NOMO-1 treated with DMSO at 0.1 percent for 48 hours (cell line): ENCODE measurements around the gene EHD1.
A peak's percentile ranks its signal among the peaks of the same experiment; 100 is the strongest.

Experiments
- DNase-seq: peaks from one replicate; lab custom pipeline; 2025; ENCODE audit not compliant: unreplicated experiment; lab: John Stamatoyannopoulos, UW

The EHD1 gene

DNA sequence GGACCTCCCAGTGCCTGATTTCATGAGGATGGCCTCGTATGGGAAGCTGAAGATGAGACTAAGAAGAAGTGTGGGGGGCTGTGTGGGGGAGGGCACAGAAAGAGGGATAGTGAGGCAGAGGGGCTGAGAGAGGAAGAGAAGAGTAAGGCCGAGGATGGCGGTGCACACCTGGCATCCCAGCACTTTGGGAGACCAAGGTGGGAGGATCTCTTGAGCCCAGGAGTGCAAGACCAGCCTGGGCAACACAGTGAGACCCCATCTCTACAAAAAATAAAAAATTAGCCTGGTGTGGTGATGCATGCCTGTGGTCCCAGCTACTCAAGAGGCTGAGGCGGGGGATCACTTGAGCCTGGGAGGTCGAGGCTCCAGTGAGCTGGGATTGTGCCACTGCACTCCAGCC, 13.5 kb upstream of the EHD1 start:
- DNase-seq = no peak

DNA sequence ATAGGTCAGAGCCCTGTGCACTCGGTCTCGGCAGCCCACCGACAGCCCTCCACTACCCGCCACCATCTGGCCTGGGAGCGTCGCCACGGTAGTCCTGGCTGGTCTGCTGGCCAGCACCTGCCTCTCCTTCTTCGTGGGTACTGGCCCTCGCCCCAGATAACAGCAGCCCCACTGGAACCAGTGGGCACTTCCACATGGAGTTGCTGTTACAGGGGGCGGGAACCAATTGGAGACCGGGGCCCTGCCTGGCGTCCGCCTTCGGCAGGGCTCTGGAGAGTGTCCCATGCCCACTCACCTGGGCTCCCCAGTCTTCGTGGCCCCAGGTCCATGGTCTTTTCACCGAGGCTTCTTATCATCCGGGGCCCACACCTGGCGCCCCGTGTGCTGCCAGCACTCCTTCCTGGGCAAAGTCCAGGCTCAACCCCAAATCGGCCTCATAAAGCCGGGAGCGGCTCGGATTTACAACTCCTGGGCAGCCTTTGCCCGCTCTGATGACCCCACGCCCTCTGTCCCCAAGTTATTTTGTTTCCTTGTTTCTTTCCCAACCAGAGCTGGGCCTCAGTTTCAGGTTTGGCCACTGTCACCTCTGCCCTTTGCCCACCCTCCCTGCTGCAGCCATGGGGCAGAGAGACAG, 12.9 kb upstream of the EHD1 start:
- DNase-seq = no peak

DNA sequence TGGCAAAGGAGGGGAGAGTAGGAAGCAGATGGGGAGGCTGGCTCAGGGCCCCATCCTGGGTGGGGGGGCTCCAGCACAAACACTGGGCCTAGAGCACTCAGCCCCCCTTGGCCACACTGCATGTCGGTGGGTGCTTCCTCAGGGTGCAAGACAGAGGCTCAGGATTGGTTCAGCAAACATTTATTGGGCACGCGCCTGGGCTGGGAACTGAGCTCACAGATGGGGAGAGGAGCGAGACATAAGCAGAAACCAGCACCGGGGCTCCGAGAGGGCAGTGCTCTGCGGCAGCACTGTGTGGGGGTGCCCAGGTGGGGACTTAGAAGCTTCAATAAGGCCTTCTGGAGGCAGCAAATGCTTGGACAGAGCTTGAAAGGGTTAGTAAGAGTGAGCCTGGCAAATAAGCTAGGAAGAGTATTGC, 12.1 kb upstream of the EHD1 start:
- DNase-seq = no peak

DNA sequence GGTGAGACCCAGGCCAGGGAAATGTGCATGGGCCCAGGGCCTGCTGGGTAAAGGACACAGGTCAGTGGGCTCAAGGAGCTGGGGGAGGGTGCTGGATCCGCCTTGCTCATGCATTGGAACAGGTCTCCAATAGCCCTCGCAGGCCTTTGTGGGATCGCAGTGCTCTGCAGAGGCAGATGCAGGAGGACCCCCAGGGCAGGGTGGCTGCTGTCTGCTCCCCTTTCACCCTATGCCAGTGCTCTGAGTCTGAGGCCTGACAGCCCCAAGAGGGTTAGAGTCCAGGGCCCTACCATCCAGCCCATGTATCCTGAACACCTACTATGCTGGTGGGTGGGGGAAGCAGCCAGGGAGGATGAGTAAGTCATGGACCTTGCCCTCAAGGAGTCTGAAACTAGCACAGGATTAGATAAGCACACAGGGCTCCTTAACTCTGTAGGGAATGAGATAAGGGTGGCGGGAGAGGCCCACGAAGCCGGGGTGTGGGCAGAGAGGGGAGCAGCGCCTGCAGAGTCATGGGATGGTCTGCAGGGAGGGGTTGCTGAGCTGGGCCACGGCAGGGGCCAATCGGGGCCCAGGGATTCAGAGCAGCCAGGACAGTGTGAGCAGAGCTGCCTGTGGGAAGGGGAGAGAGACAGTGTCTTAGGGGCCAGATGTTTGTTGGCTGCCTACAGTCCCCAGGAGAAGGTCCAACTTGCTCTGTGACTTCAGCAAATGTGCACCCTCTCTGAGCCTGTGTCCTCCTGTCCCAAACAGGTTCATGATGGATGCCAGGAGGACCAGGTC, 10.5 kb upstream of the EHD1 start:
- DNase-seq = no peak

DNA sequence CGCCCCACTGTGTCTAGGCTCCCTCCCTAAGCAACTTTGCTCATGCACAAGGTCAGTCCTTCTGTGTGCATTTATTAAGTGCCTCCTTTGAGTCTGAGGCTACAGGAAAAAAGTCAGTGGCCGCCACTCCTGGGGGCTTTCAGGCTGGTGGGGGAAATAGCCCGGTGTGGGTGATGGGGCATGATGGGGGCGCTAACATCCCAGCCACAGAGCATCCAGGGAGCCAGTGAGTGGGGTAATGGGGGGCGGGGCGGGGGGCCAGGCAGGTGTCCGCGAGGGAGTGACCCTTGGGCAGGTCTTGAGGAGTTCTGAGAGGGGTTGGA, 9.9 kb upstream of the EHD1 start:
- DNase-seq = no peak

DNA sequence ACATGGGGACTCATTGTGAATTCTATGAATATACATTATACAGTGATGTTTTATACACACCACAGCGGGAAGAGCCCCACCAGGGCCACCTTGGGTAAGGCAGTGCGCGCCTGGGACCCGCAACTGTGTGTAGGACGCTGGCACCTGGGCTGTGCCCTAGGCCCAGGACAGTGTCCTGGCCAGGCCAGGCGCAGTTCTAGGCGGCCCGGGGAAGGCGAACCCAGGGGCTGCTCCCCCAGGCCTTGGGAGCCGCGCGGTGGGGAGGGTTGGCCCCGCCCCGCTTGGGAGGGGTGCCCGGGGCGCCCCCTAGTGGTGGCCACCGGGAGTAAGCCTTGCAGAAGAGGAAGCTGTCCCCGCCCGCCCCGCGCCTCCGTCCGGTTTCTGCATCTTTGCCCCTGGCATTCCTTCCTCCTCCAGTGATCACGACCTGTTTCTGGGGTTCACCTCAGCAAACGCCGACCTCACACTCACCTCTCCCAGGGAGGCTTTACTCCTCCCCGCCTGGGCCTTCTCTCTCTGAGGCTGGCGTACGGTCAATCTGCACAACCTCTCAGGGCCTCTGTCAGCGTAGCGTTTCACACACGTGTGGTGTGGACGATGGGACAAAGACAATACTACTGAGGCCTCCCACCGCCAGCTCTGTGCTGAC, 9.5 kb upstream of the EHD1 start:
- peak; percentile 58 for DNase-seq

DNA sequence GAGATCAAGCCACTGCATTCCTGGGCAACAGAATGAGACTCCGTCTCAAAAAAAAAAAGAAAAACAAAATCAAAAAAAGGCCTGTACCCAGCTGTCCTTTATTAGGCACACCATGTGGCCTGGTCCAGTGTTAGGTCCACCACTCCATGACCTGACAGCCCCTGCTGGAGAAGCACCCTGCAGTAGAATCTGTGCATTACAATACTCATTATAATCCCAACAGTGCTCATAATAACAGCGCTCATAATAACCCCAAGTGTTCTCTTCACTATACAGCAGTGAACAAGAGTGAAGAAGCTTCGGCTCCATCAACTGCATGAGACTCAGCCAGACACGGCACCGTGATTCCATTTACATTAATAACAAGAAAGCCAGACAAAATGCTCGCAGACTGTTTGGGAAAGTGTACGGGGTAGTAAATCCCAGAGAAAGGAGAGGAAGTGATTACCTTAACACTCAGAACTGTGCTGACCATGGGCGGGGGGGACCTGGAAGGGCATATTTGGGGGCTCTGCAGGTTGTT, 8.9 kb upstream of the EHD1 start:
- no peak for DNase-seq

DNA sequence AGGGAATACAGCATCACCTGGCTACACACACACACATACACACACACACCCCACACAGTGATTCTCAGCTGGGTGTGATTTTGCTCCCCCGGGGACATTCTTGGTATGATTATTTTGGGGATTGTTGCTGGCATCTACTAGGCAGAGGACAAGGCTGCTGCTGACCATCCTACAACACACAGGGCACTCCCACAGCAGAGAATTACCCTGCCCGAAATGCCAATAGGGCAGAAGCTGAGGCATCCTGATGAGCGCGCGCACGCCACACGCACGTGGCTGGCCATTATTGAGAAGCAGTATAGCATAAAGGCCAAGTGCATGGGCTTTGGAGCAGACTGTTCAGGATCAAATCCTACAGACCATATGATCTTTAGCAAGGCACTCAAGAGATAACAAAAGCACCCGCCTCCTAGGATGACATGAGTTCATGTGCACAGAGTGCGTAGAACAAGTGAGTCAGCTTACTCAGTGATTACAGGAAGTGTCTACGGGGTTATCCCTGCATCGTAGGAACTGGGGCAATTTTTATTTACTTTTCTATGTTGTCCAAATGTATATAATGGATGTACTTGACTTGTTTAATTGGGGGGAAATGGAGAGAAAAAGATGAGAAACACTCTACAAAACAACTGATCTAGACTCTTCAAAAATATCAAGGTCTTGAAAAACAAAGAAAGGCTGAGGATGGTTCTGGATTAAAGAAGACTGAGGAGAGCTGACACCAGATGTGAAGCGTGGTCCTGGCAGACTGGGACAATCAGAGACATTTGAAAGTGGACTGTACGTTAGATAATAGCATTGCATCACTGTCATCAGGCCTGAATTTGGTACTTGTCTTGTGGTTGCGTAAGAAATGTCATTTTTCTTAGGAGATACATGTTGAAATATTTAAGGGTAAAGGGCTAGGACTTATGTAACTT, 7.2 kb upstream of the EHD1 start:
- DNase-seq = peak; percentile 95

DNA sequence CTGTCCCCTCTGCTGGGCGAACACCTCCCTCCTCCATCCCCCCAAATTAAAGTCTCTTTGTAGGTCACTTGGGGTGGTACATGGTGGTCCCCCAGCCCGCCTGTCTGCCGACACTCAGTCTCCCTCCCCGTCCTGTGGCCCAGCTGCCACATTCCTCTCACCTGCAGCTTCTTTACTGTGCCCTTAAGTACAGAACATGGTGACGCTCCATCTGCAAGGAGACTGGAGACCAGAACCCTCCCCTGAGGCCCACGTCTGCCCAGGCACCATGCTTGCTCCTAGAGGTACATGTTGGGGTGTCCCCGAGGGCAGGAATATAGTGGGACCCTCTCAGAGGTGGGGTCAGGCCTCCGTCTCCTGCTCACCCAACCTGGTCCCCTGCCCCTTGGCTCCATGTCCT, 5.6 kb upstream of the EHD1 start:
- DNase-seq = no peak

DNA sequence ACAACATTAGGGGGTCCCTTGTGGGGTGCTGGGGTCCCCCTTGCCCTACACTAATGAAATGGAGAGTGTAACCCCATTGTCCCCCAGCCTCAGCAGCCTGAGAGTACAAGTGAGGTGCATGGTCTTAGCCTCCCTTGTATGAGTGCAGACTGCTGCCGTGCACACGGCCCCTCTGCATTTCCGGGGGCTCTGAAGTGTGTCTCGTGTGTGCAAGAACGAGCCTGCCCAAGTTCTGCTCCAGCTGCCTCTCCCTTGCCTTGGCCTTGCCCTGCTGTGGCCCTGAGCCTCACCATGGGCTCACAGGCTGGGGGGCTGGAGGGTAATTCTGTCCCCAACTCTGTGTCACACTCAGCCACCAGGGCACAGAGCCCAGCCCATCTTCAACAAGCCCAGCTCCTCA, 5.2 kb upstream of the EHD1 start:
- DNase-seq = no peak

DNA sequence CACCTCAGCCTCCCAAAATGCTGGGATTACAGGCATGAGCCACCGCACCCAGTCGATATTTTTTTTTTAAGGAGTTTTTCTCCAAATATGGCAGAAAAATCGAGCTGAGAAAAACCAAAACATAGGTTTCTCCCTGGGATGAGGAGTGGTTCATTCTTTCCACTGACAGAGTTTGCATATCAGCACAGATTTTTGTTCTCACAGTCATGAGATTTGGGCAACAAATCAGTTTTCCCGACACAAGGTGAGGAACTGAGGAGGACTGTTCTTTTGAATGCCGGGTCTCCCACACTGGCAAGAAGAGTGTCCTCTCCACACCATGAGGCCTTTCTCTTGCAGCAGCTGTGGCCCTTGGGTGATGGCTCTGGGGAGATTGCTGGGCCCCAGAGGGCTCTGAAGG, 3.8 kb upstream of the EHD1 start:
- no peak for DNase-seq

DNA sequence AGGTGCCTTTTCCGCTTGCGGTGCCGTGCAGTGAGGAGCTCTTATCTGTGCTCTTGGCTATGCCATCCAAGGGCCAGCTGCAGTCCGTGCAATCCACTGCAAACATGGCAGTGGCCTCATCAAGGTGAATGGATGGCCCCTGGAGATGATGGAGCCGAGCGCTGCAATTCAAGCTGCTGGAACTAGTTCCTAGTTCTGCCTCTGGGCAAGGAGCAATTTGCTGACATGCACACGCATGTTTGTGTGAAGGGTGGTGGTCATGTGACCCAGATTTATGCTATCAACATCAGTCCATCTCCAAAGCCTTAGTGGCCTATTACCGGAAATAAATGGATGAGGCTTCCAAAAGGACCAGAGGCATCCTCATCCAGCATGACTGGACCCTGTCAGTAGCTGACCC, 3.1 kb upstream of the EHD1 start:
- DNase-seq = no peak

DNA sequence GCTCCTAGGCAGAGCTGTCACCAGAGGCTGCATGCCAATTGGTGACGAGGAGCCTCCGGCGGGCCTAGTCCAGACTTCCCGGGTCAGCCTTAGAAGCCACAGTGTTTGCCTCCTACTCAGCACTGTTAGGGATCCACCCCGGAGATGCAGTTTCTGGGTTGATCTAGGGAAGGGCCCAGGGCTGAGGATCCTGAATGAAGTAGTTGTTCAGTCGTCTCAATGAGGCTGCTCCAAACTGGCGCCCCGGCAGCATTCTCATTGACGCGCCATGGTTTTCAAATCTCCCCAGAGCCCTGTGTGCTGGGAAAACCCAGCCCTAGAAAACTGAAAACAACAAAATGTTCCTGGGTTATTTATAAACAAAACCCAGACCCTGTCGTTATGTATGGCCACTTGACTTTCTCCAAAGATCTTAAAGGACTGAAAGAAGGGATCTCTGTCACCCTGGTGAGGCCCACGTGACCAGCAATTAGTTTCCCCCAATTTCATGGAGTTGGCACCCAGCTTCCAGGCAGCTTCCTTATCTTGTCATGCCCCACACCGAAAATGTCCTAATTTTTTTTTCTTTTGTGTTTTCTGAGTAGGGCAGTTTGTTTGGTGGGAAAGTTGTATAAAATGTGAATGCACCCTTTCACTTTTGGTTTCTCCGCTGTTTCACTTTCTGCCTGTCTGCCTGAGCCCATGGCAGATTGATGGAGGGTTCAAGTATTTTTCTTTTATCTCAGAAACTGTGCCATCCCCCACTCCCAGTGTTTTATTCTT, 2.0 kb upstream of the EHD1 start:
- DNase-seq = peak; percentile 19

DNA sequence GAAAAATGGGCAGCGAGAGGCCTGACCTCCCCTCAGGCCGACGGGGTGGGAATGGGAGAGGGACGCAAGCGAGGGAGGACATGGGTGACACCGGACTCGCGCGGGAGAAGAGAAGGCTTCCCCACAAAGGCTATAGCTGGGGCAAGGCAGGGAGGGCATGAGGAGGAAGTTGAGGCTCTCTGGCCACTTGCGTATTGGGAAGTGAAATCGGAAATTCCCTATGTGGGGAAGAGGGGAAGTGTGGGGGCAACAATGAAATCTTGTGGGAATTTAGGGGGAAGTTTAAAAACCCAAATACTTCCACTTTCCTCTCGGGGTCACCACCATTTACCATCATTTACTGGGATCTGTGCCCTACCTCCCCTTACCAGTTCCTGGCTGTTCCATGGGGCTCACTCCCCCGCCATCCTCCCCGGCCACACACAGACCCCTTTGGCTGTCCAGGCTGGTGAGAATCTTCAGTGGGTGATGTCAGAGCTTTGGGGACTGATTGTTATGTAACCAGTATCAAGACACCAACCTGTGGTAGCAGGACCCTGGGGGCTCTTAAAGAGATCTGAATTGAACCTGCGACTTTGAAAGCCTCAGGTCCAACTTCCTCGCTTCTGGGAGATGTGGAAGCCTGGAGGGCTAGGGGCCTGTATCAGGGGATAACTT, 951 bp upstream of the EHD1 start:
- peak; percentile 31 for DNase-seq

DNA sequence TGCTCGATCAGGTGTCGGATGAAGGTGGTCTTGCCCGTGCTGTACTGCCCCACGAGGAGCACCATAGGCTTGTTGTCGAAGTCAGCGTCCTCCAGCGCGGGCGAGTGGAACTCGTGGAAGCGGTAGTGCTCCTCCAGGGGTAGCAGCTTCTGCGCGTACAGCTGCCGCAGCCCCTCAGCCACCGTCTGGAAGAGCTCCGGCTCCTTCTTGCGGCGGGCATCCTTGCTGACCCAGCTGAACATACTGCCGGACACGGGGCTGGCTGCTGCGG, 263 bp downstream of the EHD1 start:
- peak; percentile 62 for DNase-seq

DNA sequence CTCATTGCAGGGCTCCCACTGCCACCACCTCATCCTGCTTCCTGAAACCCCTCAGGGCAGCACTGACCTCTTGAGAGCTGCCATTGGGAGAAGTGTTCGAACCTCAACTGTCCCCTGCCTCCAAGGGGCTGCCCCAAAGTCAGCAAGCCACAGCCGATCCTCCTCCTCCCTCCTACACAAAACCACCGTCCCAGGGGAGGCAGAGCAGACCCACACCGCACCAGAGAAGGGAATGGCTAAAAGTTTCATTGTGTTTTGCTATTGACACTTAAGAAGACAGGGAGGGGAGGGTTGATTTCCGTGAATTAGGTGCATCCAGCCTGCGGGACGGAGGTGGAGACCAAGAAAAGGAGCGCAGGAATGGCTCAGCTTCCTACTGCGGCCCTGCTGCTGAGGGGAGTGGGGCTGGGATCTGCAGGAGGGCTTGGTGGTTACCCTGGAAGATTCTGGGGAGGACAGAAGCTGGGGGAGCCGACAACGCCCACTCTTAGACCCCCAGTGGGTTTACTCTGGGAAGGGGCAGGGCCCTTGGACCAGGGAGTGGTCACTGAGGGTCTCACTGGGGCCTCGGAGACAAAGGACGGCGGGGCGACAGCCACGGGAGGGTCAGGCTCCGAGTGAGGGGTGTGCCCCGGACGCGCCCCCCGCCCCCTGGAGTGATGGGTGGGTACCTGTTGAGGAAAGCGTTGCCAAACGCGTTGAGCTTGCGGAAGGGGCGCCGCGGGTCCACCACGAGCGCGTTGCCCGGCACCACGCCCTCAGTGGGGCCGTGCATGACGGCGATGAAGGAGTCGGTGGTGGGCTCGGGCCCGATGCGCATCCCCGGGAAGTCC, 815 bp downstream of the EHD1 start:
- no peak for DNase-seq

DNA sequence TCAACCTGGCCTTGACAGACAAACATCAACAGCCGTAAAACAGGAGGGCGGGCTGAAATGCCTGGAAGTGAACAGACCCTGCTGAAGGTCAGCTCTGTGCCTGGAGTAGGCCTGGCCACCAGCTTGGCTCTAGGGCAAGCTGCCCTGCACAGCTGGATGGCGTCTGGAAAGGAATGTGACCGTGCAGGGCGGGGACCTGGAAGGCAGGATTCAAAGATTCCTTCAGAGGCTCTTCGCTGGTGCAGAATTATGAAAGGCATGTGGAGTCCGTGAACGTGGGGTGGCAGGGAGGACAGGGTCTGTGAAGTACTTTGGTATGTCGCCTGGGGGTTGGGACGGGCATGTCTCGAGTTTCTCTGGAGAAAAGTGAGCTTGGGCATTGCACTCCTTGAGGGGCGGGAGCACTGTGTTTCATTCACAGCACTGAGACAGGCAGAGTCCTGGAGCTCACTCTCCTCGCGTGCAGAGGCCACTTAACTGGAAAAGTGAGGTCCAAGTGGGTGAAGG, 1.5 kb downstream of the EHD1 start:
- no peak for DNase-seq

DNA sequence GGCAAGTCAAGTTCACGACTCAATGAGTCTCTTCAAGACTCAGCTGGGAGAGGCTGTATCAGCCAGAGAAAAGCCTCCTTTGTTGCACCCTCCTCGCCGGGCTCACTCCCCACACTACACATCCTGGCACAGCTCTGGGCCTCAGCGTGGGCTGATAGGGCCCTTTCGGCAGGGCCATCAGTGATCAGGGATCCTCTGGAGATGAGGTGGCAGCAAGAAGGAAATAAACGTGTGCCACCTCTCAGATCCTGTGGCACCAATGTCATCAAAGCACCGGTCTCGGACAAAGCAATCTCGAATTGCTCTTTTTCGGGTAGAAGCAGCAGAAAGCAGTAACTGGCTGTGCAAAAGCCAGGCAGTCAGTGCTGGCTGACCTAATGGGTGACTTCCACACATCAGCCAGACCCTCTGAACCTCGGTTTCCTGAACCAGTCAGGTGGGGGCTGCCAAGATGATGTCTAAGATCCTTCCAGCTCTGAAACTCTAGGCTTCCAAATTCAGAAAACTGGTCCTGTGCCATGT, 2.1 kb downstream of the EHD1 start:
- no peak for DNase-seq
